ENCODE measurements around the gene GEMIN7.
"Not testable (repeated sequence)": the region's sequence is repeated elsewhere in the genome, so short reads cannot be mapped to it uniquely, and the experiment has no call there.

GEMIN7 gene

GRCh38 chr19:45102481-45102880 is 23.4 kb downstream of the GEMIN7 start:
- DNase-seq (ENCODE audit: insufficient read length, low spot score) (no peak), FAIRE-seq (no peak)

- FAIRE-seq, result no peak
- no peak for DNase-seq (ENCODE audit: insufficient read length, low spot score)
Measured at GRCh38 chr19:45103156-45103507, 24.1 kb downstream of the GEMIN7 start.

- DNase-seq (ENCODE audit: insufficient read length, low spot score) (no peak), FAIRE-seq (peak; percentile 74)
Measured at GRCh38 chr19:45103508-45104319, 24.7 kb downstream of the GEMIN7 start.

GRCh38 chr19:45104658-45105349 is 25.7 kb downstream of the GEMIN7 start:
- DNase-seq (ENCODE audit: insufficient read length, low spot score) (no peak), FAIRE-seq (peak; percentile 65)

GRCh38 chr19:45106363-45106762 is 27.3 kb downstream of the GEMIN7 start:
- FAIRE-seq; DNase-seq (ENCODE audit: insufficient read length, low spot score): not testable (repeated sequence)

GRCh38 chr19:45107621-45108150 is 28.6 kb downstream of the GEMIN7 start:
- FAIRE-seq (peak; percentile 37), DNase-seq (ENCODE audit: insufficient read length, low spot score) (no peak)

GRCh38 chr19:45110851-45111266 is 31.8 kb downstream of the GEMIN7 start:
- no peak for DNase-seq (ENCODE audit: insufficient read length, low spot score)
- no peak for FAIRE-seq

- FAIRE-seq (no peak), DNase-seq (ENCODE audit: insufficient read length, low spot score) (no peak)
Measured at GRCh38 chr19:45112111-45112827, 33.2 kb downstream of the GEMIN7 start.

- no peak for FAIRE-seq
- no peak for DNase-seq (ENCODE audit: insufficient read length, low spot score)
Measured at GRCh38 chr19:45113628-45114027, 34.6 kb downstream of the GEMIN7 start.

- FAIRE-seq (no peak), DNase-seq (ENCODE audit: insufficient read length, low spot score) (no peak)
Measured at GRCh38 chr19:45114116-45114515, 35.1 kb downstream of the GEMIN7 start.

GRCh38 chr19:45115809-45116615 is 37.0 kb downstream of the GEMIN7 start:
- no peak for FAIRE-seq
- DNase-seq (ENCODE audit: insufficient read length, low spot score), result no peak

GRCh38 chr19:45117167-45117594 is 38.1 kb downstream of the GEMIN7 start:
- DNase-seq (ENCODE audit: insufficient read length, low spot score), result no peak
- peak; percentile 80 for FAIRE-seq

- DNase-seq (ENCODE audit: insufficient read length, low spot score) (no peak), FAIRE-seq (no peak)
Measured at GRCh38 chr19:45117671-45118070, 38.6 kb downstream of the GEMIN7 start.

GRCh38 chr19:45118106-45118505 is 39.0 kb downstream of the GEMIN7 start:
- DNase-seq (ENCODE audit: insufficient read length, low spot score), result no peak
- peak; percentile 26 for FAIRE-seq

GRCh38 chr19:45118591-45119355 is 39.7 kb downstream of the GEMIN7 start:
- peak; percentile 84 for FAIRE-seq
- not testable (repeated sequence) for DNase-seq (ENCODE audit: insufficient read length, low spot score)

GRCh38 chr19:45119582-45119981 is 40.5 kb downstream of the GEMIN7 start:
- FAIRE-seq (no peak), DNase-seq (ENCODE audit: insufficient read length, low spot score) (no peak)

- FAIRE-seq (no peak), DNase-seq (ENCODE audit: insufficient read length, low spot score) (no peak)
Measured at GRCh38 chr19:45121827-45122345, 42.8 kb downstream of the GEMIN7 start.

GRCh38 chr19:45122832-45123231 is 43.8 kb downstream of the GEMIN7 start:
- DNase-seq (ENCODE audit: insufficient read length, low spot score) (no peak), FAIRE-seq (no peak)

GRCh38 chr19:45123440-45123850 is 44.4 kb downstream of the GEMIN7 start:
- FAIRE-seq, result no peak
- no peak for DNase-seq (ENCODE audit: insufficient read length, low spot score)
